Activated naive CD8-positive, alpha-beta T cell treated with anti-CD3 and anti-CD28 coated beads for 36 hours (primary cell): ENCODE results near the gene BRICD5. TPM values are rescaled to one million over a fixed set of nuclear protein-coding genes. Genes with fewer than 3 reads are reported as not detected.
"Not testable (repeated sequence)": the region's sequence is repeated elsewhere in the genome, so short reads cannot be mapped to it uniquely, and the experiment has no call there.

ENCODE experiments used
- DNase-seq: peaks from one replicate; pipeline ENCODE4 v3.0.0; 2021
- H3K27ac Mint-ChIP-seq: one replicate; pipeline ENCODE4 v1.8.0; 2022; ENCODE audit warnings: mild to moderate bottlenecking, moderate library complexity, mixed read lengths
- H3K27me3 Mint-ChIP-seq: one replicate; pipeline ENCODE4 v1.8.0; 2022; ENCODE audit warnings: mild to moderate bottlenecking, mixed read lengths
- H3K36me3 Mint-ChIP-seq: one replicate; pipeline ENCODE4 v1.8.0; 2021; ENCODE audit warnings: mild to moderate bottlenecking, mixed read lengths
- H3K4me1 Mint-ChIP-seq: one replicate; pipeline ENCODE4 v1.8.0; 2021; ENCODE audit warnings: mixed read lengths
- H3K4me3 Mint-ChIP-seq: one replicate; pipeline ENCODE4 v1.8.0; 2022; ENCODE audit warnings: mild to moderate bottlenecking, moderate library complexity, mixed read lengths
- H3K9me3 Mint-ChIP-seq: one replicate; pipeline ENCODE4 v1.8.0; 2022; ENCODE audit warnings: mixed read lengths
- total RNA-seq, 2 experiments: library from RNA; stranded (reverse); gene quantifications; one replicate each; pipeline ENCODE4 v1.2.3, GENCODE V29; 2021

The BRICD5 gene
- total RNA-seq, 2 experiments from 2014 or later: 2.3 to 6.4 TPM

DNA sequence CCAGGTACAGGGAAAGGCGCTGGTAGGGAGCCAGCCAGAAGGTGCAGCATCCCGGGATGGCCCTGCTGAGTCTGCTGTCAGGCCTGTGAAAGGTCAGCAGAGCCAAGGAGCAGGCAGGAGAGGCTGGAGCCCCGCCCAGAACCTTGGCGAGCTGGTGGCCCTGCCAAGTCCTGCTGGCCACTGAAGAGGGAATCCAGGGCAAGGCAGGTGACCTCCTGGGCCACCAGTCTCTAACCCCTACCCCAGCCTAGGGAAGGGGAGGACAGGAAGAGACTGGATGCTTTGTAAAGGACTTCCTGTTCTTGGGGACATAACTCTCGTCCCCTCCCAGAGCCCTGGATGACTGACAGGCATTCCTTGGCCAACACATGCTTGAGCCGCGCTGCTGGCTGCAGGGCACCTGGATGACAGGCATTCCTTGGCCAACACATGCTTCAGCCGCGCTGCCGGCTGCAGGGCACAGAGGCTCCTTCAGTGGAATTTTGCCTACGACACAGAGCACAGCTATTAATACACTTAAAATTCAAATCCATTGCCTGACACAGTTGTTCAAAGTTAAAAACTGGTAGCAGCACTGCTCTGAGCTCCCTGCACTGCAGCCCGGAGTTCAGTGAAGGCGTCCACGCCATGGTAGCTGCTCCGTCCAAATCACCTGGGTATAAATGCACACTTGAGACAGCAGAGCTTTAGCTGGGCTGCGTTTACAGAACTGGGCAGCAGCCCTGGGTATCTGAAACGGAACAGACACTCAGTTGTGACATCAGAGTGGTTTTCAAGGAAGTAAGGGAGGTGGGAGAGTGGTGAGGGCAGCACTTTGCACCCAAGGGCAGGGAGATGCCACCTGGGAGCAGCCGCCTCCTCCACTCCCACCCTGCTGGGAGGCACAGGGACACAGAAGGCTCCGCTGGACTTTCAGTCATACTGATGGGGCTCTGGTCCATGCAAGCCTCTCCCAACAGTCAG, 2.0 kb upstream of the BRICD5 start:
- H3K27me3 Mint-ChIP-seq: no peaks in the 10 kb centered on the region
- H3K4me1 Mint-ChIP-seq: peaks cover 23% of the 10 kb centered on the region
- peak overlapping the region; percentile 86 for H3K4me3 Mint-ChIP-seq
- H3K9me3 Mint-ChIP-seq: no peaks in the 10 kb centered on the region
- DNase-seq: no peak
- peaks cover 21% of the 10 kb centered on the region for H3K36me3 Mint-ChIP-seq
- H3K27ac Mint-ChIP-seq: peak overlapping the region; percentile 47

DNA sequence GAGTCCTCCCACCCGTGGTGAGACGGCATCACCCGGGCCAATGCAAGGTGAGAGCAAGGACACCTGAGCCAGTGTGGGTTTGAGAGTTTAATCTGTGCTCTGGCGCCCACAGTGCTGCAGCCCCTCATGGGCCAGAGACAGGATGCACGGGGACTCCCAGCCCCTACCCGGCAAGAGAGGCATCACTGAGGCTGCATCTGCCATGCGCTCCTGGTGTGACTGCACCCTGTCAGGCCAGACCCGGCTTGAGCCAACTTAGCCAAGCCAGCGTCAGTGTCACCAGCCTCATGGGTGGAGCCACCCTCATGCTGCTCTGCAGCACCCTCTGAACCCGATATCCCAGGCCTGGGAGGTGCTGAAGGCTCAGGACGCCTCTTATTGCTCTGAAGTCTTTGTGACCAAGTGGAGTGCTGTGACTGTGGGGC, 1.3 kb upstream of the BRICD5 start:
- Mint-ChIP-seq H3K4me1 (peaks cover 30% of the 10 kb centered on the region), H3K27me3 (no peaks in the 10 kb centered on the region), H3K9me3 (no peaks in the 10 kb centered on the region), H3K27ac (peak overlapping the region; percentile 56), H3K4me3 (peak overlapping the region; percentile 46), H3K36me3 (peaks cover 28% of the 10 kb centered on the region)
- DNase-seq: no peak

DNA sequence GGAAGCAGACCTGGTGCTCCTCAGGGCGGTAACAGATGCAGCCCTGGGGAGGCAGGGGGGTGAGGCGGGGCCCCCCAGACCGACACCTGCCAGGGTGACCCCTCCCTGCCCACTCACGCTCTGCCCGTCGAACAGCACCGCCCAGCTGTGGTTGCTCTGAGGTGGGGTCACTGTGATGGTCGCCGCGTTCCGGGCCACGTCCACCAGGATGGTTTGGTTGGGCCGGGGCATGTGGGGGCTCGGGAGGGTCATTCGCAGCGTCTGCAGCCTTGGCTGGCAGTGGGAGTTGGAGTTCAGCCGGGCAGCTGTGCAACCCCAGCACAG, 692 bp downstream of the BRICD5 start:
- Mint-ChIP-seq H3K4me1 (peaks cover 26% of the 10 kb centered on the region), H3K36me3 (peaks cover 35% of the 10 kb centered on the region), H3K27me3 (no peaks in the 10 kb centered on the region), H3K4me3 (no peak overlapping the region), H3K9me3 (no peaks in the 10 kb centered on the region), H3K27ac (no peak overlapping the region)
- no peak for DNase-seq

DNA sequence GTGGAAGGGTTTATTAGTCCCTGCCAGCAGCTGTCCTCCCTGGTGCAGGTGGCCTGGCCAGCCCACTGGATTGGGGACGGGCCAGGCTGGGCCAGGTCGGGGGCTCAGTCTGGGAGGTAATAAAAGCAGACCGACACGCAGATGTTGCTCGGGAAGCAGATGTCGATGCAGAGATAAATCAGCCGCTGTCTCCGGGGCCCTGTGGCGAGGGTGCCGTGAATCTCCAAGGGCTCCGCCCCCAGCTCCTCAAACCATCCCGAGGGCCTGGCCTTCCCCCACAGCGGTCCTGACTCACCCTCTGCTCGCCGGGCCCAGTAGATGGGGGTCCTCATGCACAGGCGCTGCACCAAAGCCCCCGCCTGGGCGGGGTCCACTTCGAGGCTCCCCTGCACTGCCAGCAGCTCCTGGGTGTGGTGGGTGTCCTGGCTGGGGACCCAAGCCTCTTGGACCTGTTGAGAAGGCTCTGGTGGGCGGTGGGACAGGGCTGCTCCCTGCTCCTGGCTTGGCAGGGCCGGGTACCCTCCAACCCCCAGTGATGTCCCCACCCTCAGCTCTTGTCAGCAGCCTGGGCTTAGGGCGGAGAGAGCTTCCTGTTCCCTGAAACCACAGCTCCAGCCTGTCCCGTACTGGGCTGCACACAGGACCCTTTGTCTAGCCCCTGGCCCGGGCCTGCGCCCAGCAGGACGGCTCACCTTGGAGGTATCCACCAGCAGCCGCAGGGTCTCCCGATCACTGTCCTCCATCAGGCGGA, 1.2 kb downstream of the BRICD5 start:
- Mint-ChIP-seq H3K4me1 (peaks cover 30% of the 10 kb centered on the region), H3K9me3 (no peaks in the 10 kb centered on the region), H3K4me3 (no peak overlapping the region), H3K27me3 (no peaks in the 10 kb centered on the region), H3K27ac (no peak overlapping the region), H3K36me3 (peaks cover 35% of the 10 kb centered on the region)
- no peak for DNase-seq

DNA sequence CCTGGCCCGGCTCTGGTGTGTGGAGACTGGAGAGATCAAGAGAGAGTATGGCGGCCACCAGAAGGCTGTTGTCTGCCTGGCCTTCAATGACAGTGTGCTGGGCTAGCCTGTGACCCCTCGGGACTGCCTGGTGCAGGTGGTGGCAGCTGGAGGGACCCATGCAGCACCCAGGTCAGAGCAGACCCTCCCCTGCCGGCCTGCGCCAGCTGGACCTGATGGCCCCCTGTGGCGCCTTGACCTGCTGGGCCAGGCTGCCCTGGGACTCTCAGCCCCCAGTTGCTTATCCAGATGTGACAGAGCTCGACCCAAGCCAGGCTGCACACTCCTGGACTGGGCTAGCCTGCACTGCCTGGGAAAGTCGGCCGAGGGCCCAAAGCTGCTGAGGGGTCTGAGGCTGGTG, 1.9 kb downstream of the BRICD5 start:
- H3K27me3 Mint-ChIP-seq: no peaks in the 10 kb centered on the region
- peaks cover 35% of the 10 kb centered on the region for H3K36me3 Mint-ChIP-seq
- H3K4me3 Mint-ChIP-seq: no peak overlapping the region
- H3K27ac Mint-ChIP-seq: no peak overlapping the region
- no peaks in the 10 kb centered on the region for H3K9me3 Mint-ChIP-seq
- H3K4me1 Mint-ChIP-seq: peaks cover 31% of the 10 kb centered on the region
- DNase-seq: no peak

DNA sequence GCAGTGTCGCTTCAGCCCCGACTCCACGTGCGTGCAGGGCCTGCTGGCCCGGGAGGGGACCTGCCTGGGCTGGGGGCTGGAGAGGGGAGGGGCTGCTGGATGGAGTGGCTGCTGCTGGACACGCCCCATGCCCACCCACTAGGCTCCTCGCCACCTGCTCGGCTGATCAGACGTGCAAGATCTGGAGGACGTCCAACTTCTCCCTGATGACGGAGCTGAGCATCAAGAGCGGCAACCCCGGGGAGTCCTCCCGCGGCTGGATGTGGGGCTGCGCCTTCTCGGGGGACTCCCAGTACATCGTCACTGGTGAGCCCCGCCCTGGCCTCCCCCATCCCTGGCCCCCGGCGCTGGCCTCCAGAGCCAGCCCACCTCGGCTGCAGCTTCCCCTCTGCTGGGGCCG, 2.4 kb downstream of the BRICD5 start:
- no peaks in the 10 kb centered on the region for H3K27me3 Mint-ChIP-seq
- no peak overlapping the region for H3K27ac Mint-ChIP-seq
- peaks cover 31% of the 10 kb centered on the region for H3K4me1 Mint-ChIP-seq
- H3K36me3 Mint-ChIP-seq: peaks cover 30% of the 10 kb centered on the region
- H3K9me3 Mint-ChIP-seq: no peaks in the 10 kb centered on the region
- H3K4me3 Mint-ChIP-seq: no peak overlapping the region
- no peak for DNase-seq

DNA sequence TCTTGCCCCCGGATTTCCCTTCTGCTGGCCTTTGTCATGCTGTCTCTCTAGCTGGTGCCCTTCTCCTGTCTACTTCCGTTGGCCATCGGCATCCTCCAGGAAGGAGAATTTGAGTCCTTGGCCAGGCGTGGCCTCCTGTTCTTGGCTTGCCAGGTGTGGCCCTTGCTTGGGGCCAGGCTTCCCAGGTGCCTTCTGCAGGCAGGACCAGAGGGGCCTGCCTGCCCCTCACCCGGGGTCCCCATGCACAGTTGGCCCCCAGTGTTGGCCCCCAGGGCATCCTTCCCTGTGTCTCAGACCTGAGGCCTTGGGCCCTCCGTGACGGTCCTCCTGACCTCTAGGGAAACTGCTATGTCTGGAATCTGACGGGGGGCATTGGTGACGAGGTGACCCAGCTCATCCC, 2.8 kb downstream of the BRICD5 start:
- DNase-seq: no peak
- H3K27ac Mint-ChIP-seq: peak overlapping the region; percentile 61
- peaks cover 26% of the 10 kb centered on the region for H3K4me1 Mint-ChIP-seq

DNA sequence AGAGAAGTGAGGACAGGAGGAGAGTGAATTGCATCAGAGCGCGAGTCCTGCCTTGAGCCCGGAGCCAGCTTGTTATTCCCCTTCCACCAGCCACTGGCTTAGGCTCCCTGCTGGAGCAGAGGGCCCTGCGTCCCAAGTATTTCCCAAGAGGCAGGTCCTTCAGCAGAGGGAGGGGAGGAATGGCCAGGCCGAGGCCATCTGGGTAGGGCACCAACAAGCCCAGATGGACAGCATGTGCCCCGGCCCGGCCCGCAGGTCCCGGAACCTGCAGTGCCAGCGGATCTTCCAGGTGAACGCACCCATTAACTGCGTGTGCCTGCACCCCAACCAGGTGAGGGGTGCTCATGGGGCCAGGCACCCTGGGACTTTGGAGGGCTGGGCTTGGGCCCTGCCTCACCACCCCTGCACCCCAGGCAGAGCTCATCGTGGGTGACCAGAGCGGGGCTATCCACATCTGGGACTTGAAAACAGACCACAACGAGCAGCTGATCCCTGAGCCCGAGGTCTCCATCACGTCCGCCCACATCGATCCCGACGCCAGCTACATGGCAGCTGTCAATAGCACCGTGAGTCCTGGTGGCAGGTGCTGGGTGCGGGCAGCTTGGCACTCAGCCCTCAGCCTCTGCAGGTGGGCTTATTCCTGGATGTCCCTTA, 3.8 kb downstream of the BRICD5 start:
- H3K27ac Mint-ChIP-seq: peak overlapping the region; percentile 81
- no peaks in the 10 kb centered on the region for H3K27me3 Mint-ChIP-seq
- DNase-seq: no peak
- peaks cover 20% of the 10 kb centered on the region for H3K4me1 Mint-ChIP-seq
- H3K36me3 Mint-ChIP-seq: peaks cover 19% of the 10 kb centered on the region
- H3K4me3 Mint-ChIP-seq: peak overlapping the region; percentile 88
- H3K9me3 Mint-ChIP-seq: no peaks in the 10 kb centered on the region

More for the DNA sequence above, 2.8 kb downstream of the BRICD5 start:
- H3K4me3 Mint-ChIP-seq: peak overlapping the region; percentile 88
- H3K27me3 Mint-ChIP-seq: no peaks in the 10 kb centered on the region
- peaks cover 26% of the 10 kb centered on the region for H3K36me3 Mint-ChIP-seq
- H3K9me3 Mint-ChIP-seq: no peaks in the 10 kb centered on the region

DNA sequence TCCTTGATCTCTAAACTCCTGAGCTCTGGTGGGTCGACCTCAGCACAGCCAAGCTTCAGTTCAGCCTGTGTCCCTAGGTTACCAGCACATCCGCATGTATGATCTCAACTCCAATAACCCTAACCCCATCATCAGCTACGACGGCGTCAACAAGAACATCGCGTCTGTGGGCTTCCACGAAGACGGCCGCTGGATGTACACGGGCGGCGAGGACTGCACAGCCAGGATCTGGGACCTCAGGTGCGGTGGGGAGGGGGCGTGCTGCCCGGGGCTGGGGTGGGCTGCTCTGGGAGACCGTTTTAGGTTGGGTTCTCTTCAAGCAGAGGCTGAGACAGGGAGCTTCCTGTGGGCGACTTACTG, 4.3 kb downstream of the BRICD5 start:
- peaks cover 19% of the 10 kb centered on the region for H3K36me3 Mint-ChIP-seq
- peaks cover 17% of the 10 kb centered on the region for H3K4me1 Mint-ChIP-seq
- peak overlapping the region; percentile 81 for H3K27ac Mint-ChIP-seq
- H3K27me3 Mint-ChIP-seq: no peaks in the 10 kb centered on the region
- no peaks in the 10 kb centered on the region for H3K9me3 Mint-ChIP-seq
- H3K4me3 Mint-ChIP-seq: peak overlapping the region; percentile 88
- no peak for DNase-seq

DNA sequence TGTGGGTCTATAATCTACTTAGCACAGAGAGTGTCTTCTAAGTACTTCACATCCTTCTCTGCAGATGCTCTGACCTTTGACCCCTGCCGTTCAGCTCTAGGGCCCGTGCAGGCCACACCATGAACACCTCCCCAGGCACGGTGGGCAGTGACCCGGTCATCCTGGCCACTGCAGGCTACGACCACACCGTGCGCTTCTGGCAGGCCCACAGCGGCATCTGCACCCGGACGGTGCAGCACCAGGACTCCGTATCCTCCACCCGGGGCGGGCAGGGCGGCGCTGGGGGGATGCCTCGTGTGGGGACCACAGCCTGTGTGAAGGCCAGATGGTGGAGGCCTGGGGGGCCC, 4.7 kb downstream of the BRICD5 start:
- peaks cover 17% of the 10 kb centered on the region for H3K4me1 Mint-ChIP-seq
- no peaks in the 10 kb centered on the region for H3K27me3 Mint-ChIP-seq
- DNase-seq: no peak
- H3K4me3 Mint-ChIP-seq: peak overlapping the region; percentile 88
- no peaks in the 10 kb centered on the region for H3K9me3 Mint-ChIP-seq
- peaks cover 19% of the 10 kb centered on the region for H3K36me3 Mint-ChIP-seq
- H3K27ac Mint-ChIP-seq: peak overlapping the region; percentile 81

DNA sequence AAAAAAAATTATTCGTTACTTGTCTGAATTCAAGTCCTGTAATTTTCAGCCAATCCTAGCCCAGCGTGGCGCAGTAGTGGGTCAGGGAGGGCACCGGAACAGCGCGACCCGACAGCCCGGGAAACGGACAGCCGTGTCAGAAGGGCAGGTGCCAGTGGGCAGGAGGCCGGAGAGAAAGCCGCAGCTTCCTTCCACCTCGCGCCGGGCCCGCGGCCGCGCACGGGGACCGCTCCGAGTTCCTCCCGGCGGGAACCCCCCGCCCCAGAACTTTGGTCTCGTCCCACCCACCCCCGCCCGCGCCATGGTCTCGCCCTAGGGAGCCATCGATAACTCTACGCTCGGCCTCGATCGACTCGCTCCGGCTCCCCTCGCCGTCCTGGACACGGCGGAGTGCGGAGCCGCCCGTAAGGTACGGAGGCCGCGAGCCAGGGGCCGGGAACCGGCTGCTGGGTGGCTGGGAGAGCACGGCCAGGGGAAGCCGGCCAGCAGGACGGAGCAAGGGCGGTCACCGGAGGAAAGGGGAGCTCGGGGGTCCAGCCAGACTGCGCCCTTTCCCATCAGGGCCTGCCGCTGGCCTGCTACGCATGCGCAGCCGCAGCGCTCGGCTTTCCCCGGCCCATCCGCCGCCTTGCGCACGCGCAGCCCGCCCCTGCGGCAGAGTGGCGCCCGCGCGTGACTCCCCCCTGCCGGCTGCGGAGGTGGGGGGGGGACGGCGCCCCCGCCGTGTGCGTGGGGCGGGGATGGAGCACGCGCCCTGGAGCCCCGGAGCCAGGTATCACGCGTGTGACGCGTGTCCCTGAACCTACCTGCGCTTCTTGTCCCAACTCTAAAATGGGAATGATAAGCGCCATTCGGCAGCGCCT, 5.3 kb downstream of the BRICD5 start, which contains the start of gene MLST8:
TSS of gene MLST8 (plus strand) at position 351 of the 863 bp plus-strand sequence. CDS start 632 bp downstream, outside the sequence.
- DNase-seq: peak; percentile 91
- Mint-ChIP-seq H3K27me3 (no peaks in the 10 kb centered on the region), H3K36me3 (peaks cover 19% of the 10 kb centered on the region), H3K27ac (peak within 1 kb of the TSS; percentile 86), H3K4me1 (peaks cover 17% of the 10 kb centered on the region), H3K4me3 (peak within 1 kb of the TSS; percentile 88), H3K9me3 (no peaks in the 10 kb centered on the region)

DNA sequence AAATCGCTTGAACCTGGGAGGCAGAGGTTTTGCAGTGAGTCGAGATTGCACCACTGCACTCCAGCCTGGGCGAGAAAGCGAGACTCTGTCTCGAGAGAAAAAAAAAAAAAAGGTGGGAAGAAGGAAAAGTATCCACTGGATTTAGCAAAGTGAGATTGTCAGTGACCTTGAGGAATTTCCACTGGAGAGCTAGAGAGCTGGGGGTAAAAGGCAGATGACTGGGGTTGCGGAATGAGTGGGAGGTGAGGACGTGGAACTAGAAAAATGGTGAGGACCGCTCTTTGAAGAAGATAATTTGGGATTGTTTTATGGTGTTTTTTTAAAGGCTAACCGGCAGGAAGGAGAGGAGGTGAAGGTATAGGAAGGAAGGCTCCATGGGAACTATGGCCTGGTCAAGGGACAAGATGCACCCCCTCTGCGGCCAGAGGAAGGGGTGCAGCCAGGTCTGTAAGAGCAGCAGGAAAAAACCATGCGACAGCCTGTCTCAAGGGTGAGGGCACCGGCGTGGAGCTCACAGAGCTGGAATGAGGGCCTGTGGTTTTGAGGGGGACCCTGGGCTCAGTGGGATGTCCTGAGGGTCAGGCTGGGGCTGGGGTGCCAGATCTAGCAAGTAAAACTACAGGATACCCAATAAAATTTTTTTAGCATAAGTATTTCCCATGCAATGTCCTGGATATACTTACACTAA, 6.1 kb downstream of the BRICD5 start:
- Mint-ChIP-seq H3K27me3 (no peaks in the 10 kb centered on the region), H3K27ac (peak overlapping the region; percentile 78), H3K9me3 (no peaks in the 10 kb centered on the region), H3K36me3 (peaks cover 19% of the 10 kb centered on the region), H3K4me1 (peaks cover 17% of the 10 kb centered on the region), H3K4me3 (peak overlapping the region; percentile 82)
- DNase-seq: no peak

DNA sequence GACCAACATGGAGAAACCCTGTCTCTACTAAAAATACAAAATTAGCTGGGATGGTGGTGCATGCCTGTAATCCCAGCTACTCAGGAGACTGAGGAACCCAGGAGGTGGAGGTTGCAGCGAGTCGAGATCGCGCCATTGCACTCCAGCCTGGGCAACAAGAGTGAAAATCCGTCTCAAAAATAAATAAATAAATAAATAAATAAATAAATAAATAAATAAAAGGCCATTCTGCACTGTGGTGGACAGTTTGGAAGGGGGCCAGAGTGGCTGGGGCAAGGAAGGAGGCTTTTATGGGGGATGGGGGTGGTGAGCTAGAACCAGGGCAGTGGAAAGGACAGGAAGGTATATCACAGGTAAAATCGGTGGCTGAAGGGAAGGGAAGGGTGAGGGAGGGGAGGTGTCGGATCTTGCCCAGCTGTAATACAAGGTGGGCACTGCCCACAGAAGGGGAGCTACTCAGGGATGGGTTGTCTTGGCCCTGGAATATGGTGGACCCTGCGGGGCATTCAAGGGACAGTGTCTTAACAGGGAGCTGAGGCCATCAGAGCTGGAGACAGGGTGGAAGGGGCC, 7.5 kb downstream of the BRICD5 start:
- DNase-seq, H3K27ac Mint-ChIP-seq, H3K9me3 Mint-ChIP-seq, H3K27me3 Mint-ChIP-seq: not testable (repeated sequence)
- Mint-ChIP-seq H3K4me3 (peak overlapping the region; percentile 82), H3K36me3 (peaks cover 19% of the 10 kb centered on the region), H3K4me1 (peaks cover 17% of the 10 kb centered on the region)

DNA sequence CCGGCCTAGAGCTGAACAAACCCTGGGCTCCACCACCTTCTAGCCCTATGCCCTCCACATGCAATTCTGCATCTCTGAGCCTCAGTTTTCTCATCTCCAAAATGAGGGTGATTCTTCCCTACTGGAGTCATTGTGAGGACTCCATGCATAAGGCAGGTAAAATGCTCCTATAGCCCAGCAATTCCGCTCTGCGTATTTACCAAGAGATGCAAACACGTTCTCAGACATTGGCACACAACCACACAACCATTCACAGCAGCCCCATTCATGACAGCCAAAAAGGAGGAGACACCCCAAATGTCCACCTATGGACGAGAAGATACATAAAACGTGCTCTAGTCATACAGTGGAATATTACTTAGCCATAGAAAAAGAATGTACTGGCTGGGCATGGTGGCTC, 10.3 kb downstream of the BRICD5 start:
- Mint-ChIP-seq H3K9me3 (no peaks in the 10 kb centered on the region), H3K27ac (no peak overlapping the region), H3K36me3 (no peaks in the 10 kb centered on the region), H3K4me1 (peaks cover 7% of the 10 kb centered on the region), H3K4me3 (no peak overlapping the region), H3K27me3 (peaks cover 20% of the 10 kb centered on the region)
- no peak for DNase-seq
